AG20443 (cell line): ENCODE data around the gene ACY1.
"Not testable (repeated sequence)": the region's sequence is repeated elsewhere in the genome, so short reads cannot be mapped to it uniquely, and the experiment has no call there.

Experiments
- DNase-seq: peaks from one replicate; pipeline ENCODE4 v3.0.0; 2012; ENCODE audit warnings: low spot score, mixed read lengths

The ACY1 gene

DNA sequence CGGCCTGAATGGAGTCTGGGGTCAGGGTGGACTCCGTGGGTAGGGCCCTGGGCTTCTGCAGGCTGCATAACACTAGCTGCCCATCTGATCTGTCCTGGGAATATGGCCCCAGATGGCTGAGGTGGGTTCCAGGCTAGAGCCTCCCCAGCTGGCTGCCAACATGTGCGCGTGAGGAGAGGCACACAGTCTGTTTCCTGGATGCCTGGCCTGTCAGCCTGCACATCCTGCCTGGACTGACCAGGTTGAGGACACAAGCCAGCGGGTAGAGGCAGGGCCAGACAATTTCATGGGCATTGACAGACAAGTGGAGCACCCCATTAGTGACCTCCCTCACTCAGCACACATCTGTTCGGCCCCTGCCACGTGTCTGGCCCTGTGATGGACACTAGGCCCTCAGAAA, 42.1 kb downstream of the ACY1 start:
- DNase-seq = no peak

GRCh38 chr3:52026041-52026440, 42.7 kb downstream of the ACY1 start:
- DNase-seq = no peak

DNA sequence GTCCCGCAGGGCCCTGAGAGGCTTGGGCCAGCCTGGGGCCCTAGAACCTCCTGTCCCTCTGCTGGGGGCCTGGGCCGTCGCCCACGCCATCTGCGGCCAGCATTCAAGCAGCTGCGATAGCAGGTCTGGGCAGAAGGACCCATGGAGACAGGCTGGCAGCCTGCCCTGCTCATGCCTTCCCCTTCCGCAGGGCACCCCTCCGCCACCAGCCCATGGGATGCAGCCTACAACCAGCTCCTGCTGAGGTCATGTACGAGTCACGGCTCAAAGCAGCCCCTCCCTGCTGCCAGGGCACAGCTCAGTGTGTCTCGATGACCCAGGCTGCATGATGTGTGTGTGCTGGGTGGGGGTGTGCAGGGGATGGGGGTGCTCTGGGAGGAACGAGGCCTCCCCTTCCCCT, 45.2 kb downstream of the ACY1 start:
- DNase-seq = peak; percentile 48

DNA sequence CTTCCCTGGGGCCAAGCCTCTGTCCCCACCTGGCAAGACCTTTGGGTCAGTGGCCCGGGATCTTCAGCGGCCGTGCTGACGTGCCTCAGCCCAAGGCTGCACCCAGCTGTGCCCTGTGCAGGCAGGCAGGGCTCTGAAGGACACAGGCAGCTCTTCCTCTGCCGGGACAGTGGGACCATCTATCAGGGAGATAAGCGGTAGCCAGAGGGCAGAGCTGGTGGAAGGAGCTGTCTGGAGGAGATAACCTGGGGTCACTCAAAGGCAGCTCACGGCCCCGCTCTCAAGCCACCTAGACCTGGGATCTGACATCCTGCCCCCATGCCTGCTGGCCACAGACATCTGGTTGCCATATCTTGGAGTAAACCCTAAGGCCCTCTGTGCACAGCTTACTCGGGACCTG, 45.7 kb downstream of the ACY1 start:
- no peak for DNase-seq

GRCh38 chr3:52029535-52029934, 46.2 kb downstream of the ACY1 start:
- no peak for DNase-seq

GRCh38 chr3:52030714-52031310, 47.5 kb downstream of the ACY1 start:
- no peak for DNase-seq

DNA sequence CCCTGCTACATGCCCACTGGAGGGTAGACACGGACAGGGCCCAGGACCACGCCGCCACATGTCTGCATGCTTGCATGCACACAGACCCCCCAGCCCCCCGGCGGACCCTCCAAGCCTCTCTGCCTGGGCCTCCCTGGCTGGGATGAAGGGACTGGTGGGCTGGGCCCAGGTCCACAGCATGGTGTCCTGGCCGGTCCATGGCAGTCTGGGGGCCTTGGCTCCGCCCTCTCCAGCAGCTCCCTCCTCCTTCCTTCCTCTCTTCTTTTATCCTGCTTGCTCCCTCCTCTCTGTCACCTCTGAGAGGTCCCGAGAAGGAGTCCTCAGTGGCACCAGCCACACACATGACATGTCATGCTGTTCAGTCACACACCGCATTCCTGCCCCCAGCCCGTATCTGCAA, 48.6 kb downstream of the ACY1 start:
- no peak for DNase-seq

- DNase-seq = no peak
These were observed 49.5 kb downstream of the ACY1 start for GRCh38 chr3:52032702-52033408.

GRCh38 chr3:52033748-52034147, 50.4 kb downstream of the ACY1 start:
- not testable (repeated sequence) for DNase-seq

- DNase-seq = no peak
These were observed 50.9 kb downstream of the ACY1 start for GRCh38 chr3:52034212-52034611.

DNA sequence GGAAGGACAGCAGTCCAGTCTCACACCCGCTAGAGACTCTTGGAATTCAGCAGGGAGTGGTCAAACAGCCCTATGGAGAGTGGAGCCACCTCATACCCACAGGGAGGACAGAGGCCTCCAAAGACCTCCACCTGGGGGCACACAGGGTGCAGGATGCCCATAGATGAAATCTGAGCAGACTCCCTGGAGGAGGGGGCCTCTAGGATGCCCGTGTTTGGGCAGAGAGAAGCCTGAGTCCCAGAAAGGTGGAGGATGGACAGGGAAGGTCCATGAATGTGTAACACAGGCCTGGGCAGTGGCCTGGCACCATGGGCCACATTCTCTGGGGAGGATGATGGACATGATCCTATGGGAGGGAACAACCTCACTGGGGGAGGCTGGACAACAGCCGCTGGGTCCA, 51.3 kb downstream of the ACY1 start:
- DNase-seq = no peak

DNA sequence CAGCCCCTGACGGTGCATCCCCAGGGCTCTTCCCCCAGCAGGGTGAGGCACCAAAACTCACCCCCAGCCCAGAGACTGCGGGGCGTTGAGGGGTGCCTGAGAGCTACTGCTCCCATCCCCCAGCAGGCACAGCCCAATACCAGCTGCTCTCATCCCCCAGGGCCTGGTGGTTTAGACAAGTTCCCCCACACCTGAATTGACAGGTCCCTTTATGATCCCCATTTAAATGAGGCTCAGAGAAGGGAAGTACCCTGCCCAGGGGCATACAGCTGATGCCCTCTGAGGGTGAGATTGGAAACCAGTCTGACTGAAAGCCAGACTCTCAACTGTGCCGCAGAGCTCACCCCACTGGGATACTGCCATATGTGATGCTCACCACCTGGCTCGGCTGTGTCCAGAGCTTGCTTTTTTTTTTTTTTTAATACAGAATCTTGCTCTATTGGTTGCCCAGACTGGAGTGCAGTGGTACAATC, 52.9 kb downstream of the ACY1 start:
- no peak for DNase-seq

DNA sequence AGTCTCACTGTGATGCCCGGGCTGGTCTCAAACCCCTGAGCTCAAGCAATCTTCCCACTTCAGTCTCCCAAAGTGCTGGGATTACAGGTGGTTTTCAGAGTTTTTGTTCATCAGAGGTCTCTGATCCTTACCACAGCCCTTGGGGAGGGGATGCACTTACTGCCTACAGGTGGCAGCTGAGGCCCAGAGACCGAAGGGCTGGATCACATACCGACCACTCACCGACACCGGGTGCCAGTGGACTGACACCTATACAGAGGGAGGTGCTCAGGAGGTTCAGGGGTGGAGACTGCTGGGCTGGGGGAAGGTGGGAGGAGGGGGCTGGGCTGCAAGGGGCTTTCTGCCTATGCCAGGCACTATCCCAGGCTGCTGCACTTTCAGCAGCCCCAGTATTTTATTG, 53.5 kb downstream of the ACY1 start:
- no peak for DNase-seq

DNA sequence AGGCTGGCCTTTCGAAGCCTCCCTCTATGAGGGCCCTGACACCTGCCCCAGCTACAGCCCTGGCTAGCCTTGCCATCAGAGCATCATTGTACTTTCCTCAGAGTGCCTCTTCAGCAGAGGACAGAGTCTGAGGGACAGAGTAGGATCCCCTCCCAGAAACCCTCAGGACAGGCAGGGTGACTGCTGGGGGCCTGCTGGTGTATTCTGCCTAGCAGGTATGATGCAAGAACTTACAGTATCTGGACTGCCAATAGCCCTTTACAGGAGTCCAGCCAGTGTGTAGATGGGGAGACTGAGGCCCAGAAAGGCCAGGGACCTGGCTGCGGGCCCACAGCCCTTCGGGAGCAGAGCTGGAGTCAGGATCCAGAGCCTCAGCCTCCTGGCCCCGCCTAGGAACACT, 54.0 kb downstream of the ACY1 start:
- DNase-seq = no peak

DNA sequence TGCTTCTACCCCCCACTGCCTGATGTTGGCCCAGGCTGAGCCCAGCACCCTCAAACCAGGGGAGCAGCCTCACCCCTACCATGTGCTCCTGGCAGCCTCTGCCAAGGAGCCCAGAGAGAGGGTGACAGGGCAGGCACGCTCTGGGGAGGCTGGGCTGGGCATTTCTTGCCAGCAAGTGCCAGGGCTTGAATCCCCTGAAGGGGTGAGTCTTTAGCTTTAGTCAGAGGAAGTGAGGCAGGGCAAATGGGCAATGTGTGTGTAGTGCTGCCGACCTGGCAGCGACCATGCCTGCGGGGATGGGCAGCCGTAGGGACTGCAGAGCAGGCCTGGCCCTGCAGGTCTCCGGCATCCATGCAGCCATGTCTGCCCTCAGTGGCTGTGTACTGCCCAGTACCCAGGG, 54.9 kb downstream of the ACY1 start:
- no peak for DNase-seq
